OCI-LY1 (cell line): ENCODE data around the gene MEDAG.

Source experiments
- H2AFZ ChIP-seq: fragments of 200-600 bp; sonication (generic), shearing (Covaris generic); 2 replicates; pipeline ENCODE4 v1.6.0; 2014; ENCODE audit warnings: antibody characterized with exemption, mild to moderate bottlenecking, low read length
- H3F3A ChIP-seq: fragments of 200-600 bp; sonication (generic), shearing (Covaris generic); 2 replicates; pipeline ENCODE4 v1.6.0; 2014; ENCODE audit warnings: mild to moderate bottlenecking, antibody characterized with exemption, low read length, moderate library complexity; ENCODE audit not compliant: insufficient read depth
- H3K27ac ChIP-seq: fragments of 200-600 bp; sonication (generic); 2 replicates; pipeline ENCODE4 v1.5.1; 2014; ENCODE audit warnings: low read length, mixed run types, mild to moderate bottlenecking, low read depth; ENCODE audit not compliant: poor library complexity, severe bottlenecking
- H3K27me3 ChIP-seq: fragments of 200-600 bp; sonication (generic); 2 replicates; pipeline ENCODE4 v1.6.0; 2014; ENCODE audit warnings: antibody characterized with exemption, mild to moderate bottlenecking, low read length, moderate library complexity; ENCODE audit not compliant: insufficient read depth
- H3K36me3 ChIP-seq: fragments of 200-600 bp; sonication (generic); 2 replicates; pipeline ENCODE4 v1.6.1; 2014; ENCODE audit warnings: mild to moderate bottlenecking, antibody characterized with exemption, low read length, moderate library complexity, mixed read lengths; ENCODE audit not compliant: insufficient read depth
- H3K4me1 ChIP-seq: fragments of 200-600 bp; sonication (generic); 2 replicates; pipeline ENCODE4 v1.5.1; 2014; ENCODE audit warnings: mild to moderate bottlenecking, low read length, moderate library complexity; ENCODE audit not compliant: insufficient read depth, severe bottlenecking
- H3K4me2 ChIP-seq: fragments of 200-600 bp; sonication (generic), shearing (Covaris generic); 2 replicates; pipeline ENCODE4 v1.6.1; 2014; ENCODE audit warnings: low read length
- H3K4me3 ChIP-seq: fragments of 200-600 bp; sonication (generic); 2 replicates; pipeline ENCODE4 v1.5.1; 2014; ENCODE audit warnings: low read length, low read depth, mild to moderate bottlenecking, mixed read lengths; ENCODE audit not compliant: poor library complexity, severe bottlenecking
- H3K79me2 ChIP-seq: fragments of 200-600 bp; shearing (Covaris generic); 2 replicates; pipeline ENCODE4 v1.6.1; 2016; ENCODE audit warnings: mixed run types, low read length, mixed read lengths; ENCODE audit not compliant: insufficient read depth
- H3K9ac ChIP-seq: fragments of 200-600 bp; sonication (generic), shearing (Covaris generic); 2 replicates; pipeline ENCODE4 v1.6.1; 2014; ENCODE audit warnings: mild to moderate bottlenecking, low read length, mixed read lengths
- H3K9me2 ChIP-seq: fragments of 200-600 bp; sonication (generic), shearing (Covaris generic); 2 replicates; pipeline ENCODE4 v1.6.1; 2014; ENCODE audit warnings: low read depth, mild to moderate bottlenecking, low read length, mixed read lengths
- H3K9me3 ChIP-seq: fragments of 200-600 bp; shearing (Covaris generic); 2 replicates; pipeline ENCODE4 v1.6.1; 2014; ENCODE audit warnings: low read length, mixed read lengths
- H4K20me1 ChIP-seq: fragments of 200-600 bp; sonication (generic), shearing (Covaris generic); 2 replicates; pipeline ENCODE4 v1.6.0; 2016; ENCODE audit warnings: mild to moderate bottlenecking, low read length; ENCODE audit not compliant: insufficient read depth
- CTCF ChIP-seq: fragments of 200-600 bp; sonication (generic), shearing (Covaris generic); IDR thresholded peaks from 2 replicates; pipeline ENCODE4 v1.5.1; 2017; ENCODE audit warnings: mild to moderate bottlenecking, antibody characterized with exemption, low read length, moderate library complexity, mixed read lengths
- EZH2 ChIP-seq: fragments of 200-600 bp; sonication (generic), shearing (Covaris generic); IDR thresholded peaks from 2 replicates; pipeline ENCODE4 v1.8.0; 2017; ENCODE audit warnings: borderline replicate concordance, mixed run types, mild to moderate bottlenecking, antibody characterized with exemption, low read length, moderate library complexity, mixed read lengths

MEDAG gene

GRCh38 chr13:30892966-30893365 is 13.1 kb upstream of the MEDAG start:
- H3K79me2 ChIP-seq: no peaks in the 10 kb centered on the region
- no peak overlapping the region for H3K4me3 ChIP-seq
- H3K36me3 ChIP-seq: no peaks in the 10 kb centered on the region
- no peaks in the 10 kb centered on the region for H3K4me1 ChIP-seq
- H3K27ac ChIP-seq: no peak overlapping the region
- H3K4me2 ChIP-seq: no peak overlapping the region
- H3K9me2 ChIP-seq: no peaks in the 10 kb centered on the region
- no peak overlapping the region for H2AFZ ChIP-seq
- H3K9ac ChIP-seq: no peak overlapping the region
- TF ChIP-seq CTCF: peak; percentile 61
- no peak for TF ChIP-seq EZH2
- no peaks in the 10 kb centered on the region for H3F3A ChIP-seq
- H3K9me3 ChIP-seq: no peaks in the 10 kb centered on the region
- H3K27me3 ChIP-seq: no peaks in the 10 kb centered on the region
- H4K20me1 ChIP-seq: no peaks in the 10 kb centered on the region

- no peak overlapping the region for H3K9ac ChIP-seq
- H3K27me3 ChIP-seq: no peaks in the 10 kb centered on the region
- H3F3A ChIP-seq: no peaks in the 10 kb centered on the region
- no peaks in the 10 kb centered on the region for H3K9me2 ChIP-seq
- no peaks in the 10 kb centered on the region for H3K9me3 ChIP-seq
- H3K4me1 ChIP-seq: no peaks in the 10 kb centered on the region
- H3K79me2 ChIP-seq: no peaks in the 10 kb centered on the region
- no peak overlapping the region for H3K4me2 ChIP-seq
- no peak overlapping the region for H3K4me3 ChIP-seq
- H2AFZ ChIP-seq: no peak overlapping the region
- no peaks in the 10 kb centered on the region for H4K20me1 ChIP-seq
- no peaks in the 10 kb centered on the region for H3K36me3 ChIP-seq
- no peak for TF ChIP-seq CTCF
- TF ChIP-seq EZH2: no peak
- no peak overlapping the region for H3K27ac ChIP-seq
Observed at GRCh38 chr13:30895773-30896172, 10.3 kb upstream of the MEDAG start.

GRCh38 chr13:30898070-30898469 is 8.0 kb upstream of the MEDAG start:
- Histone ChIP-seq H3K79me2 (no peaks in the 10 kb centered on the region), H2AFZ (no peak overlapping the region), H3K27ac (no peak overlapping the region), H3K4me1 (no peaks in the 10 kb centered on the region), H4K20me1 (no peaks in the 10 kb centered on the region), H3K9ac (no peak overlapping the region), H3K36me3 (no peaks in the 10 kb centered on the region), H3K4me3 (no peak overlapping the region), H3F3A (no peaks in the 10 kb centered on the region), H3K9me3 (no peaks in the 10 kb centered on the region), H3K9me2 (no peaks in the 10 kb centered on the region), H3K4me2 (no peak overlapping the region), H3K27me3 (no peaks in the 10 kb centered on the region)
- TF ChIP-seq CTCF: no peak
- TF ChIP-seq EZH2: no peak
